AG10803 (cell line): ENCODE measurements around the gene ADAMTS5.

Source experiments
- DNase-seq: peaks from one replicate; pipeline ENCODE4 v3.0.0; 2010; ENCODE audit warnings: low read depth
- H3K4me3 ChIP-seq: 2 replicates; pipeline ENCODE4 v1.5.1; 2011; ENCODE audit warnings: mild to moderate bottlenecking, low read length, control low read depth
- TF ChIP-seq, protein P1 (sequence below): conservative IDR thresholded peaks from 2 replicates; pipeline ENCODE4 v1.5.1; 2011; ENCODE audit warnings: mild to moderate bottlenecking, low read length, control low read depth, inconsistent platforms

The ADAMTS5 gene

DNA sequence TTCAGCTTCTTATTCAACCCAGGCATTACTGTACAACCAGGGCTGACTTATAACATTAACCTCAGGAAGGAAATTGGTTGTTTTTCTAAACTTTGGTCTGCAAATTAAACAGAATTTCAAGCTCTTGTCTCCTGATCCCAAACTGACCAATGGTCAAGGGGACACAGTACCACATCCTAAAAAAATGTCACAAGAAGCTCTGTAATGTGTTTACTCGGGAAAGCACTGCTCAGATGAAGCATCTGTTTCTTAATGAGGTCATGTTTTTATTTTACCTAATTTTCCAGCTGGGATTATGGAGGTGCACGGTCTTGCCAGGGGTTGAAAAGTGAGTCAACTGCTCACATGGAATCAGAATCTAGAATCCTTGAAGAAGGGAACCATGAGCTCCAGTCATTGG, 18.7 kb downstream of the ADAMTS5 start:
- TF ChIP-seq, protein P1, sequence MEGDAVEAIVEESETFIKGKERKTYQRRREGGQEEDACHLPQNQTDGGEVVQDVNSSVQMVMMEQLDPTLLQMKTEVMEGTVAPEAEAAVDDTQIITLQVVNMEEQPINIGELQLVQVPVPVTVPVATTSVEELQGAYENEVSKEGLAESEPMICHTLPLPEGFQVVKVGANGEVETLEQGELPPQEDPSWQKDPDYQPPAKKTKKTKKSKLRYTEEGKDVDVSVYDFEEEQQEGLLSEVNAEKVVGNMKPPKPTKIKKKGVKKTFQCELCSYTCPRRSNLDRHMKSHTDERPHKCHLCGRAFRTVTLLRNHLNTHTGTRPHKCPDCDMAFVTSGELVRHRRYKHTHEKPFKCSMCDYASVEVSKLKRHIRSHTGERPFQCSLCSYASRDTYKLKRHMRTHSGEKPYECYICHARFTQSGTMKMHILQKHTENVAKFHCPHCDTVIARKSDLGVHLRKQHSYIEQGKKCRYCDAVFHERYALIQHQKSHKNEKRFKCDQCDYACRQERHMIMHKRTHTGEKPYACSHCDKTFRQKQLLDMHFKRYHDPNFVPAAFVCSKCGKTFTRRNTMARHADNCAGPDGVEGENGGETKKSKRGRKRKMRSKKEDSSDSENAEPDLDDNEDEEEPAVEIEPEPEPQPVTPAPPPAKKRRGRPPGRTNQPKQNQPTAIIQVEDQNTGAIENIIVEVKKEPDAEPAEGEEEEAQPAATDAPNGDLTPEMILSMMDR, result no peak
- DNase-seq, result no peak
- H3K4me3 ChIP-seq, result no peak overlapping the region

DNA sequence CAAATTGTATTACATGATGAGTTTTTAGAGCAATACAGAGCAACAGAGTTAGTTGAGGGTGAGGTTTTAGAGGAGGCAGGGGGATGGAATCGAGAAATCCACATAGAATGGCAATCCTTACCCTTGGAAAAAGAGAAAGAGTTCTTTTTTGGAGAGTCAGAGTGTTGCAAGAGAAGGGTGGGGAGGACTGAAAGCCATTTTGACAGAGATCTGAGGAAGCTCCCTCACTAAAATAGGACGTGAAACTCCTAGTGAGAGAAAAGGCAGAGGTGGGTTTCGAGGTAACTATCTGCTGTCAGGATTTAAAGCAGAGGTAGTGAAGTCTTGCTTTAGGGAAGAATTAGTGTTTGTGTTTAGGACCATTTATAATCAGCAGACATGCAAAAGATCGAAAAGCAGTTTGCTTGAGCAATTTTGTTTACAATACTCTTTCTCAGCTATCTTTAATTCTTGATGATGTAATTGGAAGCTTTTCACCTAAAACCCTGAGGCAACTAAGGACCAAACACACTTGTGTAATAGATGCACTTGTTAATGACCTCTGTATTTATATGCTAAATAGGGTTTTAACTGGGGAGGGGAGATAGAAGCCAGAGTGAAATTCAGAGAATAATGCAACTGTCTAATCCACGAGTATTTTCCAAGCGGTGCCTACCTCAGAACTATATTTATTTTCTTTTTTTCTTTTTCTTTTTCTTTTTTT, 20.0 kb downstream of the ADAMTS5 start:
- TF ChIP-seq, protein P1, result no peak

GRCh38 chr21:26945916-26946675, 20.8 kb downstream of the ADAMTS5 start:
- TF ChIP-seq, protein P1, result no peak
- DNase-seq, result peak; percentile 62
- no peak overlapping the region for H3K4me3 ChIP-seq

More for the DNA sequence above, 20.0 kb downstream of the ADAMTS5 start:
- no peak for DNase-seq
- no peak overlapping the region for H3K4me3 ChIP-seq

DNA sequence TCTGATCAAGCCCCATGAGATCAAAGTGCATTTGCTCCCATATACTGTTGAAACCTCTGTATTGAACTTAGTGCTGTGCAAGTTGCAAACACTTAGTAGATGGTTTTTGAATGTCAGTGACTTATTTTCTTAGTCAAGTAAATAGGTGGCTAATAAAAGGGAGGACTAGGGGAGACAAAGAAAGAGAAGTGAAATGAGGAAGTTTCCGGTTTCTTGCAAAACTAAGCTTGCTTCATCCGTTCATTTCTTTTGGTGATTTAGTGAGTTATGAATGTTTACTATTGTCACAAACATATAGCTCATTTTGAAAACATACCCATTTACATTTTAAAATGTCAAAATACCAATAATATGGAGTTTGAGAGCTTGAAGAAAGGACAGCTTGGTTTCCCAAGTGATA, 23.0 kb downstream of the ADAMTS5 start:
- H3K4me3 ChIP-seq, result no peak overlapping the region
- DNase-seq, result no peak
- TF ChIP-seq, protein P1, result no peak

GRCh38 chr21:26941421-26941820, 25.5 kb downstream of the ADAMTS5 start:
- TF ChIP-seq, protein P1, result no peak
- H3K4me3 ChIP-seq, result no peak overlapping the region
- DNase-seq, result peak; percentile 77

- peak; percentile 86 for DNase-seq
- no peak overlapping the region for H3K4me3 ChIP-seq
- TF ChIP-seq, protein P1, result no peak
Observed at GRCh38 chr21:26939601-26940111, 27.2 kb downstream of the ADAMTS5 start.

GRCh38 chr21:26936641-26937040, 30.2 kb downstream of the ADAMTS5 start:
- TF ChIP-seq, protein P1, result no peak
- no peak overlapping the region for H3K4me3 ChIP-seq
- DNase-seq, result no peak
